GM21360 (cell line): ENCODE measurements around the gene IFT81.

Source experiments
- ATAC-seq: cut with Tn5 transposase; IDR thresholded peaks from one replicate; pipeline ENCODE4 v1.9.1; 2021; ENCODE audit warnings: mild to moderate bottlenecking, moderate library complexity; ENCODE audit not compliant: unreplicated experiment

The IFT81 gene

DNA sequence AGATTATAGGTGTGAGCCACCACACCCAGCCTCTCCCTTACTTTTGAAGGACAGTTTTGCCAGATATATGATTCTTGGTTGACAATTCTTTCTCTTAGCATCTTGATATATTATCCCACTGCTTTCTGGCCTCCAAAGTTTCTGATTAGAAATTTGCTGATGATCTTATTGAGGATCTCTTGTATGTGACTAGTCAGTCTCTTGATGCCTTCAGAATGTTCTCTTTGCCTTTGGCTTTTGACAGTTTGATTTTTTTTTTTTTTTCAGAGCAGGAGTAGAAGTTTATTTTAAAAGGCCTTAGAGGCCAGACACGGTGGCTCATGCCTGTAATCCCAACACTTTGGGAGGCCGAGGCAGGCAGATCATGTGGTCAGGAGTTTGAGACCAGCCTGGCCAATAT lies 32.6 kb downstream of the IFT81 start:
- ATAC-seq = no peak

DNA sequence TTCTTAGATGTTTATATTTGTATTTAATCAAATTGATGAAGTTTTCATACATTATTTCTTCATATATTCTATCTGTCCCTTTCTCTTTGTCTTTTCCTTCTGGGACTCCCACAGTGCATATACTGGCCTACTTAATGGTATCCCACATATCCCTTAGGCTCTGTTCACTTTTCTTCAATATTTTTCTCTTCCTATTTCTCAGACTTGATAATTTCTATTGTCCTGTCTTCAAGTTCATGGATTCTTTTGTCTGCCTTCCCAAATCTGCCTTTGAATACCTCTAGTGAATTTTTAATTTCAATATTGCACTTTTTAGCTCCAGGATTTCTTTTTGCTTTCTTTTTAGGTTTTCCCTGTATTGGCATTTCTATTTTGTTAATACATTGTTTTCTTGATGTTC lies 33.4 kb downstream of the IFT81 start:
- ATAC-seq = no peak

DNA sequence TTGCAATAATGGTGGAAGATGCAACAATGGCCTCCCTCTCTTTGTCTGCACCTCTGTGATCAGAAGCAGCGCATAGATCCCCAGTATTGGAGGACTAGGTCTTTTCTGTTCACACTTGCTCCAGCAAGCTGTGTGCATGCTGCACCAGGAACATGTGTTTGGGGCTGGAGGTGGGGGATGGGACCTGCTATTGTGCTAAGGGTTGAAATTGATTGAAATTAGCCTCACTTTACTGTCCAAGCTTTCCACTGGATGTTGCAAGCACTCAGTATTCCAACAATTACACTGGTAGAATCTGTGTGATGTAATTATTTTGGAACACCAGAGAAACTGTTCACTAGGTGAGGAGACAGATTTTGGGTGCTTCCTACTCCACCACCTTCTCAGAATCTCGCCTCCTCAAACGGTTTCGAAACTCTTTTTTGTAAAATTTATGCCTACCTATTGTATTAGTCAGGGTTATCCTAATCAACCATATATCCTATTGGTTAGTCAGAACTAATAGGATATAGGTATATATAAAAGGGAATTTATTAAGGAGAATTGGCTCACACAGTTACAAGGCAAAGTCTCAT lies 35.6 kb downstream of the IFT81 start:
- no peak for ATAC-seq

DNA sequence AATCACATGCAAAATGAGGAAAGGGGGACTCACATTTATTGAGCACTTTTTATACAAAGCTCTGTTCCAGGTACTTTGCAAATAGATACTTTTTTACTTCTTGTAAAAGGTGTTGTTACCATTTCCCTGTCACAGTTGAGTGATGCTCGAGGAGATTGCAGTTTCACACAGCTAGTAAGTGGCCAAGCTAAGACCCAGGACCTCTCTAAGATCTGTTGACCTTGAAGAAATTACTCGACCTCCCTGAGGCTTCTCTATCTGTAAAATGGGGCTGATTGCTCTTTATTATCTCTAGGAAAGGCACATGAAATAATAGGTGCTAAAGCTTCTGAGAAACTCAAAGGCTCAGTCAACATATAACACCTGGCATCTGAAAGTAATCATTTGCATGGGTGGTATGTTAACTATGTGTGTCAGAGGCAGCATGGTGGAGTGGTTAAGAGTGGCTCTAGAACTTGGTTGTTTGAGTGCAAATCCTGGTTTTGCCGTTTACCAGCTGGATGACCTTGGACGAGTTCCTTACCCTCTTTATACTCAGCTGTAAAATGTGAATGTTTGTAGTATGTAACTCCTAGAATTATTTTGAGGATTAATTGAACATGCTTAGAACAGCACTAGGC lies 41.5 kb downstream of the IFT81 start:
- peak; percentile 72 for ATAC-seq

DNA sequence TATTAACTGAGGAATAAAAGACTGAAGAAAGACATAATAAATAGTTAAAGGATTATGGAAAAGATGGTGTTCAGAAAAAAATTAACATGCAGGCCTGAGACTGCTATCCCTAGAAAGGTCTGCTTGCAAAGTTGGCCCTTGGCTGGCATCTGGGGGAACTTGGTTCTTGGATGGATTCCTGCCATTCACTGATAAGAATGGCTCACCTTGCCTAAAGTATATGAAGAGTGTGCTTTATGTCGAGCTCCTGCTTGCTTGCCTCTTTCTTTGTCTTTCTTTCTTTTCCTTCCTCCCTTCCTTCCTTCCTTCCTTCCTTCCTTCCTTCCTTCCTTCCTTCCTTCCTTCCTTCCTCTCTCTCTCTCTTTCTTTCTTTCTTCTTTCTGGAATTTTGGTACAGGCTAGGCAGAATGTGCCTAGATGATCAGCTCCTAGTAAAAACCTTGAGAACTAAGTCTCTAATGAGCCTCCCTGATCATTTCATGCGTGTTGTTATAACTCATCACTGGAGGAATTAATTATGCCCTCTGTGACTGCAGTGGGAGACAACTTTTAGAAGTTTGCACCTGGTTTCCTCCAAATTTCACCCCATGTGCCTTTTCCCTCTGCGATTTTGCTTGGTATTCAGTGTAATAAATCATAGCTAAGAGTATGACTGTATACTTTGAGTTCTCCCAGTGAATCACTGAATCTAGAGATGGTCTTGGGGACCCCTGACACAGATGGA lies 44.7 kb downstream of the IFT81 start:
- no peak for ATAC-seq

DNA sequence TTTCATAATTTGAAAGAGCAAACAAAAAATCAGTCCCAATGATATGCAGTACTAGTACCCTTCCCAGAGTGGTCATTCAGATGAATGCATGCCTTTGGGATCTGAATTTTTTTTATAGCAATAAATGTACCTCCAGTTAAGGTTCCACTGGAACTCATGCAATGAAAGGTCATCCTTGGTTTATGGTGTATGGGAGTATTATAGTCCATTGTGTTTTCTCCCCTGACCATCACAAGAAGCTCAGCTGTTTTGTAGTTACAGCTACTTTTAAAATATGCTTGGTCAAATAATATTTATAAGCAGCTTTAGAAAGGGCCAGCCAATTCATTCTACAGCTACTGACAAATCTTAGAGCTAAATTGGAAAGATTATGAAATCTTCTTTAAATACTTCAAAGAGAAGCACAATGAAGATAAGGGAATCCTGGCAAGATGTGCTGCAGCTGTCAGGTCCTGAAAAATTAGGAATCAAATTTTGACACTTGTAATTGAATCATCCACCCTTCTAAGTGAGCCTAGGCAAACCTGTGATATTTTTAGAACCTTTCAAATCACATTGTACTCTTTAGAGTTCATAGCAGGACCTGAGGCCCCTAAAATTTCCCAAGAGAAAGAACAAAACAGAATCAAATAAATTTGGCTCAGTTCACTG lies 46.5 kb downstream of the IFT81 start:
- no peak for ATAC-seq

DNA sequence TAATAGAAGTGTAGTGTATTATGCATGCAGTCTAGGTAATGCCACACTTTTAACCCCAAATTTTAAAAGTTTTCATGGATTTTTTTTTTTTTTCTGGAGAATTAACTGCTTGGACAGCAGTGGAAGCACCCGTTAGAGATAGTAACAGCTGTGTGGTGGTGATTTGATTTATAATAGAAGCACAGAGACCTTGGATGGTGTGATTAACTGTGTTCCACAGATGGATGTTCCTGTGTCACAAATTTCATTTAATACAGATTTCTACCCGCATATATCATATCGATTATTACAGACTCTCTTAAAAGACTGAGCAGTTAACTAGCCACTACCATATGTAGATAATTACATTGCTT lies 47.0 kb downstream of the IFT81 start:
- no peak for ATAC-seq

DNA sequence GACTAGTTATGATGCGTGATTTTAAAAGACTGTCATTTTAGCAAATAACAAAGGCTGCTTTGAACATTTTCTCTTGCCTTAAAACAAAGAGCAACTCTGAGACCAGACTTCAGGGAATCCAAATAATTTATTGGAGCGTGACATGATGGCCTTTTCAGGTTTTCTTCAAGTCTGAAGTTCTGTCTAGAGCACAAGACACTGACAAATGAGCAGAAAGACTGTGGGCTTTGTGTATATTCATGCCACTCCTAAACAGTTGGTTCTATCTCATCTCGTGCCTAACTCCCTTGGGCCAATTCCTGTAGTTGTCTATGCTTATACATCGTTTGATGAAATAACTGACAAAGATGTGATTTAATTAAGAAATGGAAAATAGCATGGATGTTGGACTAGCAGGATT lies 47.5 kb downstream of the IFT81 start:
- ATAC-seq = no peak

DNA sequence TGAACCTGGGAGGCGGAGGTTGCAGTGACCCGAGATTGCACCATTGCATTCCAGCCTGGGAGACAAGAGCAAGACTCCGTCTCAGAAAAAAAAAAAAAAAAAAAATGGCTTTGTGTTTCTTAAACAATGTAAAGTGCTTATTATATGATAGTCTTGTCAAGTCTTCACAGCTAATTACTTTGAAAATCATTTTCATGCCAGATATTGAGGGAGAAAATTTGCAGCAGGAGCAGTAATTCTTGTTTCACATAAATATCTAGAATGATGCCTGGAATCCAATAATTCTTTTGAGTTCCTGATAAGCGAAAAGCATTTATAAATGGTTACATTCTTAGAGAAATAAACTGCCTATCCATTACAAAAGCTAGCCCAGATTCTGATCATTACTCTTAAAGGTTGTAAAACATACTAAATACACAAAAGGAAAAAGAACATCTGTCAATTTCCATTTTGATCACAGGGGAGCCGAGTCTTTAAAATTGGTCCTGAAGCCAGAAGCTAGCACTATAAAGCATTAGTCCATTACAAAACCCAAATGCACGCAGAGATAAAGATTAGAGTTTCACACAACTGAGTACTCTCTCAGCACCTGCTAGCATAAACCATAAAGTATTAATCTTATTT lies 50.3 kb downstream of the IFT81 start:
- no peak for ATAC-seq

DNA sequence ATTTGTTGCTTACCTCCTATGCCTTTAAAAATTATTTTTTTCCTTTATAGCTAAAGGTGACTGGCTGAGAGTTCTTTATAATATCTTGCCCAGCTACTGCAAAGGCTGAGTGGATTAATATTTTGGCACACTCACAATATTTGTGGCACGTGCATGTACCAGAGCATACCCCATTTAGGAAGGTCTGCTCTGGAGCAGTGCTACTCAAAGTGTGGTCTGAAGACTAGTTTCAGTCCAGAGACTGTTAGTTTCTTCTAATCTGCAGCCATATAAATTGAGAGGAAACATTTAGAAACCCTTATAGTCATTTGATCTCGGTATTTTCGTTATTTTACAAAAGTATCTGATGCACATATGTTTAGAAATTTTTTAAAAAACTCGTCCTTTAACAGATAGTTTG lies 51.0 kb downstream of the IFT81 start:
- no peak for ATAC-seq

DNA sequence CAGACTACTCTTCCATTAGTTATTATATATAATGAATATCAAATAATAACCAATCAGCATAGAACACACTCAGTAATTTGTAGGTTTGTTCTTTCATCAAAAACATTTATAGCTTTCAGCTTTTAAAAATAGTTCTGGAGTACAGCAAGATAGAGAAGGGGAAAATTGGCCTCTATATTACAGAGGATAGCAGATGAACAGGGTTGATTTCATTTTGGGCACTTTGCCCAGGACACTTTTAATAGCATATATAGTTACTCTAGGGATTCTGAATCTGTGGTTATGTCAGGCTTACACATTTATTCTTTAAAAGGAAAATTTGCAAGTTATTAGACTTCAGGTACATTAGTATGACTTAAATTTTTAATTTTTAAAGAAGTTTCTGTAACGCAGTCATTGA lies 52.6 kb downstream of the IFT81 start:
- ATAC-seq = no peak

DNA sequence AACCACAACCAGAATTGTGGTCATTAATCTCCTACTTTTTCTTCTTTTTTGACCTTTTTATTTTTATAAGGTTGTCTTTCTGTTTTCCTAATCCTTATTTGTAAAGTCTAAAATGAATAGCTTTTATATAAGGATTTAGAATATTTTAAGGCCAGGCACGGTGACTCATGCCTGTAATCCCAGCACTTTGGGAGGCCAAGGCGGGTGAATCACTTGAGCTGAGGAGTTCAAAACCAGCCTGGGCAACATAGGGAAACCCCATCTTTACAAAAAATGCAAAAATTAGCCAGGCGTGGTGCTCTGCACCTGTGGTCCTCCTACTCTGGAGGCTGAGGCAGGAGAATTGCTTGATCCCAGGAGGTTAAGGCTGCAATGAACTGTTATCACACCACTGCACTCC lies 55.1 kb downstream of the IFT81 start:
- no peak for ATAC-seq

DNA sequence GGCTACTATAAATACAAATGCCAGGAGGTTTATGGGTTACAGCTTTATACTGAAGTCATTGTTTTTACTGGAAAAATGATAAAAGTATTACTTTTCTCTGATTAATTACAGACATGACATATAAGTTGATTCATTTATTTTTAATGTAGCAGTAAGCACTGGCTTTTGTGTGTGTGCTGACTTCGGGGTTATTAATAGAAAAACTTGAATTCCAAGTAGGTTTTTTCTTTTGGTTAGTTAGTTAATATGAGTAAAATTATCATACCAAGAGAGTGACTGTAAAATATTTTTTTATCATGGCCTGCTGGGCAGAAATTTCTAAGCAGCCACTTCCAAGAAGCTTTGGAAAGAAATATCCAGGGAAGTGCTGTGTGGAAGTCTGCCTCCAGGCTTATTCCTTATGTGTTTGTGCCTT lies 56.4 kb downstream of the IFT81 start:
- no peak for ATAC-seq

DNA sequence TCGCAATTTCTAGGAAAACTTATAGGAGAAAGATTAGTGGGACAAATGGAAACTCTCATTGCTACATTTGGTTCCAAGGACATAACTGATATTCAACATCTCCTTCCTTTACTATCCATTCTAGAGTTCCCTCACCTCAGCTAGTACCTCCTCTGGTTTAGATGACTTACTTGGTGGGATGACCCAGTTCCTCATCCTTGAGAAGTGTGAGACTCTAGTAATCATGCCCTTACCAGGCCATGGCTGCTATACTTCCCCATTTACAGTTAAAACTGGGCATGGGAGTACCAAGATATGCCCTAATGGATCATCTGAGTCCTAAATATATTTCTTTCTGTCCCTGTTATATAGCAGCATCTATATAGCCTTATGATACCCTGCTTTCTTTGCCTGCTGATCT lies 58.1 kb downstream of the IFT81 start:
- ATAC-seq = no peak

DNA sequence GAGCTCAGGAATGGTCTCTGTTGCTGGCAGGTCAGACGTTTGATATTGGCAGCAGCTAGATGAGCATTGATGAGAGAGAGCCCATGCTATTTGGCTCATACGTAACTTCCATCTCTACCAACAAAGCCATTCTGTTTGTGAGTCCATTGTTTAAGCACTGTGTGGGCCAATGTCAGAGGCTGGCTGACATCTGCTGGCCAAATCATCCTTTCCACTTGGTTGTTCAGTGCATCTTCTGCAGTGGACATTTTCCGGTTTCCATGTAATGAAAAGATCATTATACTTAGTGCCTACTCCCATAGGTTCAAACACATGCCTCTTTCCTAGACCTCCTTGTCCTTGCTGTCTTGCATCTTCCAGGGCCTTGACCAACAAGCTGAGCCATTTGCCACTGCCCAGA lies 59.2 kb downstream of the IFT81 start:
- no peak for ATAC-seq

DNA sequence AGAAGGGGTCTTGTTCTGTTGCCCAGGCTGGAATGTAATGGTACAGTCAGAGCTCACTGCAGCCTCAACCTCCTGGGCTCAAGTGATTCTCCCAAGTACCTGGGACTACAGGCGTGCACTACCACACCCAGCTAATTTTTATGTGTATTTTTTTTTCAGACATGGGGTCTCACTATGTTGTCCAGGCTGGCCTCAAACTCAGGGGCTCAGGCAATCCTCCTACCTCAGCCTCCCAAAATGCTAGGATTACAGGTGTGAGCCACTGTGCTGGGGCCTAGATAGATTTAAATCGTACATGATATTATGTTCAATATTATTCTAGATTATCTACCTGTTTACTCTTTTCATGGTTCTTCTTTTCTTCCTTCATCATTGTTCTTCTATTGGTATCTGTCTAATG lies 61.5 kb downstream of the IFT81 start:
- no peak for ATAC-seq

DNA sequence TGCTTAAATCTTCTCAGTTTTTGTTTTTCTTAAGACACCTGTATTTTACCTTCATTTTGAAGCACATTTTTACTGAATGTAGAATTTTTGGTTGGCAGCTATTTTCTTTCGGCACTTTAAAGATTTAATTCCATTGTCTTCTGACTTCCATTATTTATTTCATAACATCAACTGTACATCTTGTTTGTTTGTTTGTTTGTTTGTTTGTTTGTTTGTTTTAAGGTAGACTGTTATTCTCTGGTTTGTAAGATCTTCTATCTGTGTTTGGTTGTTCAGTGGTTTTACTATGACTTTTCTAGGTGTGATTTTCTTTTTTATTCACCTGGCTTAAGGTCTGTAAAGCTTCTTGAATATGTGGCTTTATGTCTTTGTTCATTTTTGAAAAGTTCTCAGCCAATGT lies 61.9 kb downstream of the IFT81 start:
- ATAC-seq = no peak

DNA sequence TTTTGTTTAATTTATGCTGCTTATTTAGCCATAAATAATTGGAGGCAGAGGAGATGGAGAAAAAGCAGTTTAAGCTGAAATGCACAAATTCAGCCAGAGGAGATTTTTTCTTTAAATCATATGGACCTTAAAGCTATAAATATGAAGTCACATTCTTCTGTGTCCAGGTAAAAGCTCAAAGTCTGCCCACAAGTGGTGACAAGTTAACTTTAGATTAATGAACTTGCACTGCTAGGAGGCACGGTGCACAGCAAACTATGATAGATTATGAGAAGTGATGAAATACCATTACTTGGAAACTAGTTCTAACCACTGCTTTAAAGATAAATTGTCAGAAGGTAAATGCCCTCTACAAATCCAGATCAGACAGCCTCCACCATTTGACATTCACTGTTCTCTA lies 69.0 kb downstream of the IFT81 start:
- ATAC-seq = no peak

DNA sequence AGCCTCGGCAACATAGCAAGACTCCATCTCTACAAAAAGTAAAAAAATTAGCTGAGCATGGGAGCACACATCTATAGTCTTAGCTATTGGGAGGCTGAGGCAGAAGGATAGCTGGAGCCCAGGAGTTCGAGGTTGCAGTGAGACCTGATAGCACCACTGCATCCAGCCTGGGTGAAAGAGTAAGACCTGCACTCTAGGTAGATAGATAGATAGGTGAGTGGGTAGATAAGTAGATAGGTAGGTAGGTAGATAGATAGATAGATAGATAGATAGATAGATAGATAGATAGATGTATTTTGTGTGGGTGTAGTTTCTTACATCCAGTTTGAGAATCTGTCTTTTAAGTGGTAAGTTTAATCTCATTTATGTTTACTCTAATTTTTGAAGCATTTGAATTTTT lies 72.8 kb downstream of the IFT81 start:
- ATAC-seq = no peak

DNA sequence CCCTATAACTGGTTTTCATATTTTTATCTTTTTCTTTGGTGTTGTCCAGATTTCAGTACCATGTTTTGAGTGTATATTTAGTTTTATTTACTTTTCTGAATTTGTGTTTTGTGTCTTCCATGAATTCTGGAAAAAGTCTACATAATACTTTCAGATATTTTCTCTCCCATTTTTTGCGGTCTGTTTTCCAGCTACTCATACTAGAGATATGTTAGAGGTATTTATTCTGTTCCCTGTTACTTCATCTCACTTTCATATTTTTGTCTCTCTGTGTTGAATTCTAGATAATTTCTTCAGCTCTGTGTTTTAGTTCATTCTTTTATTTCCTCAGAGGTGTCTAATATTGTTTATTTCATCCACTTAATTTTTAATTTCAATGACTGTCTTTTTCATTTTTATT lies 74.2 kb downstream of the IFT81 start:
- ATAC-seq = no peak

DNA sequence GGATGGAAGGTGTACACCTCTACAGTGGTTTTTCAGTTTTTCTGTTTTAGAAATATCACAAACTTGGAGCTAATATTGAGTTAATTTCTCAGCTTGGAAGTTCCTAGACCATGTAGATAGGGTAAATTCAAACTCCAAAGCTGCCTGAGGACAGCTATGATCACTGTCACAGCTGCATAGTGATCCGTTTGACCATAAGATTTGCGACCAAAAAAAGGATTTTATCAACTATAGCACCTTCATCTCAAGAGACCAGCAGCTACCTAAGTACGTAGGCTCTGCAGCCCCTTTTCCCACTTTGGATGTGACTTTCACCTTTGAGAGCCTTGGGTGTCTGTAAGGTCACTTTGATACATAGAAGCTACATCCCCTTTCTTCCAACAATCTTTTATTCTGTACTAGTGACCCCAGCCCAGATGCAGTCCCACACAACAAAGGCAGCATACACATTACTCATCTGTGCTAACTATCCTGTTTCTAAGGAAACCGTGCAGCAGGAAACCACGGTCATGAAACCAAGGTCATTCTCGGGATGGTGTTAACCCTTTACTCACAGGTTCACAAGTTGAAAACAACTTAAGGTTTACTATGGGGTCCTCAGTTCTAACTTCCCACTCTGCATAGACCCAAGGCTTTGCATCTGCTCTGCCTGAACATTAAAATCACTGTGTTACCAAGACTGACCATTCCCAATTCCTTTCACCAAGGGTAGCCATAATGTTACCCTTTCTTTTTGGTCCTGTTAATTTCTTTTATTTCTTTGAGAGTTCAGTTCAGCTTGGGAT lies 75.4 kb downstream of the IFT81 start:
- ATAC-seq = no peak
